Osteocyte (in vitro differentiated cells): Measurements from ENCODE around the gene MYEF2. TPM values are rescaled to one million over a fixed set of nuclear protein-coding genes. Genes with fewer than 3 reads are reported as not detected.

Experiments
- DNase-seq: peaks from one replicate; pipeline ENCODE4 v3.0.0; 2021; ENCODE audit warnings: mixed read lengths; ENCODE audit not compliant: unreplicated experiment; ENCODE audit errors: extremely low spot score
- H3K27ac Mint-ChIP-seq: one replicate; pipeline ENCODE4 v1.8.0; 2021; ENCODE audit warnings: mild to moderate bottlenecking, mixed read lengths; ENCODE audit not compliant: unreplicated experiment
- H3K27me3 Mint-ChIP-seq: one replicate; pipeline ENCODE4 v1.8.0; 2021; ENCODE audit warnings: mixed read lengths; ENCODE audit not compliant: unreplicated experiment
- H3K36me3 Mint-ChIP-seq: one replicate; pipeline ENCODE4 v1.8.0; 2021; ENCODE audit warnings: mixed read lengths; ENCODE audit not compliant: unreplicated experiment
- H3K4me1 Mint-ChIP-seq: one replicate; pipeline ENCODE4 v1.8.0; 2021; ENCODE audit warnings: mixed read lengths; ENCODE audit not compliant: unreplicated experiment
- H3K4me3 Mint-ChIP-seq: one replicate; pipeline ENCODE4 v1.8.0; 2021; ENCODE audit warnings: mild to moderate bottlenecking, moderate library complexity, mixed read lengths; ENCODE audit not compliant: unreplicated experiment
- H3K9me3 Mint-ChIP-seq: one replicate; pipeline ENCODE4 v1.8.0; 2021; ENCODE audit warnings: mixed read lengths; ENCODE audit not compliant: unreplicated experiment
- CTCF ChIP-seq: fragments of 200-600 bp; sonication (generic); IDR thresholded peaks from 2 replicates; pipeline ENCODE4 v1.5.0; 2021; ENCODE audit warnings: antibody characterized with exemption, mild to moderate bottlenecking, moderate library complexity
- total RNA-seq: library from RNA; stranded (reverse); gene quantifications from 2 replicates; pipeline ENCODE4 v1.2.1, GENCODE V29; 2021

The MYEF2 gene
- total RNA-seq, 1 donor from 2014 or later, result 27.4 TPM

- no peaks in the 10 kb centered on the region for H3K36me3 Mint-ChIP-seq
- TF ChIP-seq CTCF, result no peak
- H3K9me3 Mint-ChIP-seq, result no peaks in the 10 kb centered on the region
- H3K4me3 Mint-ChIP-seq, result no peak overlapping the region
- H3K4me1 Mint-ChIP-seq, result peaks cover 4% of the 10 kb centered on the region
- H3K27ac Mint-ChIP-seq, result no peak overlapping the region
- peaks cover 3% of the 10 kb centered on the region for H3K27me3 Mint-ChIP-seq
- no peak for DNase-seq
Observed at GRCh38 chr15:48096355-48096786, 81.7 kb downstream of the MYEF2 start.

DNA sequence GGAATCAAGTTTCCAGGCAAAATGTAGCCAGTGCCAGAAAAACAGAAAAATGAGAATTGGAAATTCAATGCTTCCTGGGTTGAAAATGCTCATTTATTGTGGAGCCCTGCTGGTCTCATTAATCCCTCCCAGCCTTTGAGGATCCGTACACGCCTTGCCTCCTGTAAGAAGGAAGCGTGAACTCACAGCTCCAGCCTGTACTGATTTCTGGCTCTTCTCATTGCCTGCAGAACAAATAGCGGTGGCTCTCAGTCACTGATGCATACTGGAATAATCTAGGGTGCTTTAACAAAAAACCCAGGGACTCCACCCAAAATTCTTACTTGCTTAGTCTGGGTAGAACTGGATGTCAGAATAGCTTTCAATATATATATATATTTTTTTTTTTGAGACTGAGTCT lies 86.6 kb downstream of the MYEF2 start:
- H3K36me3 Mint-ChIP-seq, result no peaks in the 10 kb centered on the region
- H3K9me3 Mint-ChIP-seq, result no peaks in the 10 kb centered on the region
- no peak for DNase-seq
- no peak overlapping the region for H3K4me3 Mint-ChIP-seq
- H3K27ac Mint-ChIP-seq, result no peak overlapping the region
- peaks cover 9% of the 10 kb centered on the region for H3K27me3 Mint-ChIP-seq
- H3K4me1 Mint-ChIP-seq, result peaks cover 3% of the 10 kb centered on the region
- TF ChIP-seq CTCF, result no peak

GRCh38 chr15:48090666-48091065 lies 87.4 kb downstream of the MYEF2 start:
- H3K4me3 Mint-ChIP-seq, result no peak overlapping the region
- H3K27ac Mint-ChIP-seq, result no peak overlapping the region
- DNase-seq, result no peak
- no peaks in the 10 kb centered on the region for H3K4me1 Mint-ChIP-seq
- no peak for TF ChIP-seq CTCF
- H3K9me3 Mint-ChIP-seq, result no peaks in the 10 kb centered on the region
- no peaks in the 10 kb centered on the region for H3K36me3 Mint-ChIP-seq
- H3K27me3 Mint-ChIP-seq, result peaks cover 9% of the 10 kb centered on the region

GRCh38 chr15:48090115-48090514 lies 88.0 kb downstream of the MYEF2 start:
- Mint-ChIP-seq H3K4me1 (no peaks in the 10 kb centered on the region), H3K27me3 (peaks cover 9% of the 10 kb centered on the region), H3K36me3 (no peaks in the 10 kb centered on the region), H3K4me3 (no peak overlapping the region), H3K9me3 (no peaks in the 10 kb centered on the region), H3K27ac (no peak overlapping the region)
- DNase-seq, result no peak
- no peak for TF ChIP-seq CTCF

DNA sequence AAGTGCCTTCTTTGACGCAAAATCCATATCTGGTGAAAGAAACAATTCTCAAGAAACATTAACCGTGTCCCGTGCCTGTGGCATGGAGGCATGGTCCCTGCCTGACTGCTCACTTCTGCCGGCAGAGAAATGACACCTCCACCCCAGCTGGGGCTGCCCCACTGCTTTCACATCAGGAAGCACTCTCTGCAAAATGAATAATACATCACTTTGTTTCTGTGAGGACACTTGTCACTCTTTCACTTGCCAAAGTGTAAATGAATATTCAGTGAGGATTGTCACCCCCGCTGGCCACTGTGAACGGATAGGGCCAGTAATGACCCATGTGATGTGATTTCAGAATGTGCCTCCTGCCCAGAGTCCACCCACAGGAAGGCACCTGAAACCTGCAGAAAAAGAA lies 88.4 kb downstream of the MYEF2 start:
- H3K4me3 Mint-ChIP-seq, result no peak overlapping the region
- TF ChIP-seq CTCF, result no peak
- H3K27me3 Mint-ChIP-seq, result peaks cover 9% of the 10 kb centered on the region
- H3K9me3 Mint-ChIP-seq, result no peaks in the 10 kb centered on the region
- H3K27ac Mint-ChIP-seq, result no peak overlapping the region
- H3K4me1 Mint-ChIP-seq, result no peaks in the 10 kb centered on the region
- DNase-seq, result no peak
- H3K36me3 Mint-ChIP-seq, result no peaks in the 10 kb centered on the region
